Activated CD8-positive, alpha-beta memory T cell treated with anti-CD3 and anti-CD28 coated beads, Interleukin-2, amount 50 U/mL, for 1 hour (primary cell): ENCODE results near the gene TGFB2.

Source experiments
- DNase-seq: peaks from one replicate; pipeline ENCODE4 v3.0.0-alpha.2; 2020; ENCODE audit errors: extremely low read depth

Gene TGFB2

DNA sequence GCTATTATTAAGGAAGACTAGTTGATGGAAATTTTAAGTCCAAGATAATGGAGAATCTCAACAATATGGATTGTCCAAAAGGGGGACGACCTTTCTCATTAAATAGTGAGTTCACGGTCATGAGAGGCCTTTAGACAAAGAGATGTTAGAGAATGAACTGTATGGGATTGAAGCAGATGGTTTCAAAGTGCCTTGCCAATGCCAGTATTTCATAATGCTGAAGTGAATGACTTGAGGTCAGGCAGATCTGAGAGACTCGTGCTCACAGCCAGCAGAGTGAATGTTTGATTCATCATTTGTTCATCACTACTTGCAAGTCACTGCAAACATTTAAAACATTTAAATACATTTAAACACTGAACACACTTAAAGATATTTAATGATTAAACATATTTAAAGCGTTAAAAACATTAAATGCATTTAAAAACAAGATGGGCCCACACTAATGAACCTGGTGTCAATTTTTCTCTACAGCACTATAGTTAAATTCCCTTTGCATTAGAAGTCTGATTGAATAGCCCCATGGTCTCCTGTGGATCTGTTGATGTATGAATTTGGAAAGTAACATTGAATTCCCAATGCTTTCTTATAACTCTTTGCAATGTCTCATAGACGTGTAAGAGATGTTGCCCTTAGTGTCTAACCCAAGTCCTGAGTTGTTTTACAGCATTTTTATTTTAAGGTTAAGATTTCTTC is 80.7 kb downstream of the TGFB2 start:
- DNase-seq: no peak

DNA sequence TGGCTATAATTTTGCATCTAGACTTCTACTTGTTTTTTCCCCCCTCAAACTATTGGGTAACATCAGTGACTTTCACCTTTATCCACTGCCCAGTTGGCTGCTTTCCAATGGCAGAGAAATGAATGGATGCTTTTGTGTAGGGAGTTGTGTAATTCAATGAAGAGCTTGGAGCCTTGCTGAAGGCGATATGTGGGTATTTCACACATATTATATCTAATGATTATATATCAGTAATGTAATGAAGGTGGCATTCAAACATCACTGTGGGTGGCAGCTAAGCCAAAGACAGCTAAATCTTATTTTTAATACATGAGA is 81.2 kb downstream of the TGFB2 start:
- DNase-seq: no peak

DNA sequence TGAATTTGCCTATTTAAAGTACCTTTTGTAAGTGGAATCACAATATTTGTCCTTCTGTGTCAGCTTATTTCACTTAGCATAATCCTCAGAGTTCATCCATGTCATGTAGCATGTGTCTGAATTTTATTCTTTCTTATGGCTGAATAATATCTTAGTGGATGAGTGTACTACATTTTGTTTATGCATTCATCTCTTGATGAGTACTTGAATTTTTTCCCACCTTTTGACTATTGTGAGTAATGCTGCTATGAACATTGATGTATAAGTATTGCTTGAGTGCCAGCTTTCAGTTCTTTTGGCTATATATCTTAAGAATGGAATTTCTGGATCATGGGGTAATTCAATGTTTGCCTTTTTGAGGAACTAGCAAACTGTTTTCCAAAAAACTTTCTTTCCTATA is 84.2 kb downstream of the TGFB2 start:
- DNase-seq: no peak

DNA sequence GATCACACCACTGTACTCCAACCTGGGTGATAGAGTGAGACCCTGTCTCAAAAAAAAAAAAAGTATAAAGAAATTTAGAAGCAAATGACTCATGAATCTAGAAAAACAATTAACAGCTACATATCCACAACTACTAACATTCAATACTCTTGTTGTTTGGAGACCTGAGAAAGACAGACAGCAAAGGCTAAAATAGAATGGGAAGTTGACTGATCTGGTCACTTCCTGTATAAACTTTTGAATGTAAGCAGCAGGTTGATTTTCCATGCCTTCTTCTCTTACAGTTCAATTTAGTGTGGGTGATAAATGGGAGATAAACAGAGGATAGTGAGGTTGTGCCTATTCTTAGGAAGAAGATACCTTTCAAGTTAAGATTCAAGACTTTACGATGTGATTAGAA is 85.2 kb downstream of the TGFB2 start:
- no peak for DNase-seq

DNA sequence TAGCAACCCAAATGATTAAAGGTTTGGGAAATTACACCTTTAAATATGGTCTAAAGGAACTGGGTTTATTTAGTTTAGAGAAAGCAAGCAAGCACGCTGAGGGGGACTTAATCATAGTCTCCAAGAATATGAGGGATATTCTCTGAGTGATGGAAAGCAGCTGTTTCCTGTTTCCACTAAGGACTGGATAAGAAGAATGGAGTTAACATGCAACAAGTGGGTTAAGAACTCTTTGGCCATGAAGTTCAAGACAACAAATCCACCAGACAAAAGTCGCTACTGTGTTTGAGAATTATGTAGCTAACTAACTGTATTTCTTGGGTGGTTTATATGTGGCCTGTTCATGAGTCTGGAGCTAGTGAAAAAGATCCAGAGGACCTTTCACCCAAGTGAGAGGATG is 85.7 kb downstream of the TGFB2 start:
- no peak for DNase-seq

DNA sequence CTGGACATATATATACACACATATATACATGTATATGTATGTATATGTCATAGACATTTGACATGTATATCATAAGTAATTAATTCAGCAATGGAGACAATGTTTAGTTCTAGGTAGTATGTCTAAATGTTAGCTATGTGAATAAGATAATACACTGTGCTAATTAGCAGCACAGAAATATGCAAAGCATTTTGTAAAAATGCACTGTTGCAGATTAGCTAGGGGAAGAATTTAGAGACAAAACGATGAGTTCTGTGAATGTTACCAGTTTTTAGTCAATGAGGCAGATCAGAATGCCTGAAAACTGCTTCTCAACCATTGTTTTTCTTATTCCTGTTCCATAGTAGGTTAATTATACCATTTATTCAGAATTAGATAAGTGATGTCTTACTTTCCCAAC is 86.3 kb downstream of the TGFB2 start:
- DNase-seq: no peak

DNA sequence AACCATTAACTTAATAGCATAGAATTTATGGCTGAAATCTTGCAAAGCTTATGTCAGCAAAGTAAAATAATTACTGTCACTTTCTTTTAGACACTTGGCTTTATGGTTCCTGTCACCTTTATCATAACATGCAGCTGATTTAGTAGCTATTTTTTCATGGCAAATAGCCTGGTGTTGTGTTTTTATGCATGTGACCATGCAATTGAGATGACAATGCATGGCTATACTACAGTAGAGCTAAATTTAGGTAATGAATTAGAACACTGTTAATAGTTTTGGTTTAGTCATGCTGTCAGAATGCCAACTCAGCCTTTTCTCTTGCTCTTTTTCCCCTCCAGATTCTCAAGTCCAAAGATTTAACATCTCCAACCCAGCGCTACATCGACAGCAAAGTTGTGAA is 88.6 kb downstream of the TGFB2 start:
- no peak for DNase-seq

DNA sequence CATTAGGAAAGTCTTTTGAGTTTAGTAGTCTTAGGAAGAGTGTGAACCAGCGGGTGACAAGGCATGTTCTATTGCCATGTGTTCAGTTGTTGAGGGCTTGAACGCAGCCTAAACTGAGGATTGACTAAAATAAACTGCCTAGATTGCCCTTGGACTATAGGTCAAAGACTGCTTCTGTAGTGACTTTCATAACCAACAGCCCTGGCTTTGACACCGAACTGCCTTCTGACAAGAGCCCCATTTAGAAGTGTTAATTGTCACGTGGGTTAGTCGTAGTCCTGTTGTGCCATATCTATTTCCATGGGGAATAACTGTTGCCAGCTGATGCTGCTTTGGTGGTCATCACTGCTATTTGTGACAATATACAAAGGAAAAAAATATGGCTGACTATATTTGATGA is 90.4 kb downstream of the TGFB2 start:
- DNase-seq: no peak

DNA sequence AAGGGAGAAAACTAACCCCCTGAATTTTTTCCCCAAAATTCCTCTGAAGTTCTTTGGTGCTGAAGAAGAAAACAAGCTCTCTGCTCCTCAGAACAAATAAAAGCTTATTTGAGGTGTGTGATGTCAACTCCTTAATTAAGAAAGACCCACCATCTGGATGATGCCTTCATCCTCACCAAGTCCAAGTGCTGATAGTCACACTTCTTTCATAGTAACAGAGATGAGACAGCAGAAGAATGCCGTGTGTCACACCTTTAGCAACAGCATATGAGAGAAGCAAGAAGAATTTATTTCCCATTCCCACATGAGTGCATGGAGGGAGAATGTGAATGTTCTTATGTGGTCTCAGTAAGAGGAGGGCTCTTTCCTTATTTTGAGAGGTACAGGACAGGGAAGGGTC is 91.2 kb downstream of the TGFB2 start:
- DNase-seq: no peak

DNA sequence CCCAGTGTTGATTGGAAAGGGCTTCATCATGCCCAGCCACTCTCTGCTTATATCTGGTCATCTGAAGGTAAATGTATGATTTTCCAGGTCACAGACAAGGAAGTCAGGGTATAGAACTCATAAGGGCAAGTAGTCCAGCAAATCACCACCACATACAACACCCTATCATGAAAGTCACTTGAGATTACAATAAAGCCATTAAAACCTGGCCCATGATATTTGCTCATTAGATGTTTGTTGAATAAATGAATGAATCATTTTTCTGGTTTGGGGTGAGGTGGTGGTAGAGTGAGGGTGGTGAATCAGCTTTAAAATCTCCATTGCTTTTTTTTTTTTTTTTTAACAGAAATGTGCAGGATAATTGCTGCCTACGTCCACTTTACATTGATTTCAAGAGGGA is 91.9 kb downstream of the TGFB2 start:
- no peak for DNase-seq

DNA sequence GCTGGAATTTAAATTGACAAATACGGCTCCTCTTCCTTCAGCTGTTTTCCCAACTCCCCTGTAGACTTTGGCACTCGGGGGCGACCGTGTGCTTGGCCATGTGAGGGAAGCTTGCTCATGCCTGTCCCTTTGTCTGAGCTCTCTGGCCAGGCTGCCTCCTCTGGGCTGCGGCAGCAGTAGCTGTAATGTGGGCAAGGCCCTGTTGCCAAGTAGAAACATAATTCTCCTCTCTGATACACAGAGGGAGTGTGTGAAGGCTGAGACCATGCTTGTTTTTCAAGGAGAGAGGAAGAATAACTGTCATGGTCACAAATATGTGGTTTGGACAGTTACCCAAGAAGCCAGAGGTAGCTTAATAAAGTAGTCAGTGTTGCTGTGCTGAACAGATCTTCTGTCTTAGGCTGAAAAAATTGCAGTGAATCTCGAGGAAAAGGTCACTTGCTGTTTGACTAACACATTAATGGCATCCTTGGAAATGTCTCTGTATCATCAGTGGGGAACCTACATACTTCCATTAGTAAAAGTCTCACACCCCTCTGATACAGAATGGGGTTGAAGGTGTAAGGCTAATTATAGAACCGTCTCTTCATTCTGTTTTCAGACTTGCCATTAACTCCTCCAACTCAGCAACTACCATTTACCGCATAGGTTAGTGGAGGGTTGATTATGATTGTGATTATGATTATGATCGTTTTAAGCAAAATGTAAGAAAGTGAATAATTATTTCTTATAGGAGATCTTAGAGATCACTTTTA is 94.6 kb downstream of the TGFB2 start:
- DNase-seq: no peak

DNA sequence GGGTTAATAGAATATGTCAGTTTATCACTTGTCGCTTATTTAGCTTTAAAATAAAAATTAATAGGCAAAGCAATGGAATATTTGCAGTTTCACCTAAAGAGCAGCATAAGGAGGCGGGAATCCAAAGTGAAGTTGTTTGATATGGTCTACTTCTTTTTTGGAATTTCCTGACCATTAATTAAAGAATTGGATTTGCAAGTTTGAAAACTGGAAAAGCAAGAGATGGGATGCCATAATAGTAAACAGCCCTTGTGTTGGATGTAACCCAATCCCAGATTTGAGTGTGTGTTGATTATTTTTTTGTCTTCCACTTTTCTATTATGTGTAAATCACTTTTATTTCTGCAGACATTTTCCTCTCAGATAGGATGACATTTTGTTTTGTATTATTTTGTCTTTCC is 98.1 kb downstream of the TGFB2 start:
- no peak for DNase-seq

DNA sequence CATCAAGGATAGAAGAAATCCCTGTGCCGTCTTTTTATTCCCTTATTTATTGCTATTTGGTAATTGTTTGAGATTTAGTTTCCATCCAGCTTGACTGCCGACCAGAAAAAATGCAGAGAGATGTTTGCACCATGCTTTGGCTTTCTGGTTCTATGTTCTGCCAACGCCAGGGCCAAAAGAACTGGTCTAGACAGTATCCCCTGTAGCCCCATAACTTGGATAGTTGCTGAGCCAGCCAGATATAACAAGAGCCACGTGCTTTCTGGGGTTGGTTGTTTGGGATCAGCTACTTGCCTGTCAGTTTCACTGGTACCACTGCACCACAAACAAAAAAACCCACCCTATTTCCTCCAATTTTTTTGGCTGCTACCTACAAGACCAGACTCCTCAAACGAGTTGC is 99.0 kb downstream of the TGFB2 start:
- no peak for DNase-seq

DNA sequence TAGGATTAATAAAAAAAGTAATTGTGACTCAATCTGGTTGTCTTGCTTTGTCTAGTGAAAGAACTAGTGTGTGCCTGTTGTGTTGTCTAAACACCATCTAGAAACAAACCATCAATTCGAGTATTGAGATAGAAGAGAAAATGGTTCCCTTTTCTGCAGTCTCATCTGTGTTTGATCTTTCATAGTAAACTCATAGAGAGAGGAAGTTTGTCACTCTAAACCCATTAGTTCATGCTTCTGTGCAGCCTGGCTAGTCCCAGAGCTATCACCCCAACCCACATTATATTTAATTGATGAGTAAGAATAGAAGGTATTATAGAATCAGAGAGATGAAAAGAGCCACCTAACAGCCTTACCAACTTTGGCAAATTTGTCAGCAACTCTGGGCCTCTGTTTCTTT is 99.5 kb downstream of the TGFB2 start:
- DNase-seq: no peak

DNA sequence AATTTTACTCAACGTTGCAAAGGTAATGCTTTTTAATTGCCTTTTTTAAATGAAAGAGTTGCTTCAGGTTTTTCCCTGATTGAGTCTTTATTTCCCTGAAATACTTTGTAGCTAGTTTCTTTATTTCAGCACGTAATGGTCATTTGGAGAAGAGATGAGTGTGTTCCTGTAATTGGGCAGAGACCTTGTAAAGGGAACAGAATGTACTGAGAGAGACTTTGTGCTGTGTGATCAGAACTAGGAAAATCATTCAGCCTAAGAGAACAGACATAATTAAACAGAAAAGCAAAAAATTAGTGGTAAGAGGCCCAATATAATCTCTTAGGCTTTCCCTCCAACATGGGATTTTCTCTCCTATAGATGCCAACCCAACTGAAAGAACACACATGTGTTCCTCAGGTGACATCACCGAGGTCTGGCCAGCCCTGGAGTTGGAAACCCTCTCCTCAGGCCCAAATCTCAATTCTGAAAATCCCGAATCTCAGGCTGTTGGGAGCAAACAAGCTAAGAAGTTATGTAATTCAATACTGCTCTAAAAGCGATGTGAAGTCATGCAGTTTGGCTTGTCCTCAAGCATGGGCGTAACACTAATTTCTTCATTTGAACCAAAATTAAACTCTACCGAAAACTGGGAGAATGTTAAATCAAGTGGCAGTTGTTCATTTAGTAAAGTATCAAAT is 102.0 kb downstream of the TGFB2 start:
- no peak for DNase-seq

DNA sequence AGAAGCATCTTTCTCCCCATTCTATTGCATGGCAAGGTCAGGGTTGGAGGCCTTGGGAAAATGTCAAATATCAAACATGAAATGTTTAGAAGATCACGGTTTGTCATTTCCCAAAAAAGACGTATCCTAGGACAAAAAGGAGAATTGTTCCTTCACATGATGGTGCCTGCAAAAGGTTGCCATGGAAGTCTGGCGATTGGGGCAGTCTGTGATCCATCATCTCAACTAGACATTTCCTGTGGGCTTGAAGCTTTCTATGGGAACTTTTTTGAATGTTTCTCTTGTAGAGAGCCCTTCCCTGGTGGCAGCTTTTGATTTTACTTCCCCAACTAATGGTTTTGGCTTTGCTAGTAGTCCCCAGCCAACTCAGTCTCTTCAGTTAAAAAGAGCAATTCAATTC is 106.3 kb downstream of the TGFB2 start:
- DNase-seq: no peak

DNA sequence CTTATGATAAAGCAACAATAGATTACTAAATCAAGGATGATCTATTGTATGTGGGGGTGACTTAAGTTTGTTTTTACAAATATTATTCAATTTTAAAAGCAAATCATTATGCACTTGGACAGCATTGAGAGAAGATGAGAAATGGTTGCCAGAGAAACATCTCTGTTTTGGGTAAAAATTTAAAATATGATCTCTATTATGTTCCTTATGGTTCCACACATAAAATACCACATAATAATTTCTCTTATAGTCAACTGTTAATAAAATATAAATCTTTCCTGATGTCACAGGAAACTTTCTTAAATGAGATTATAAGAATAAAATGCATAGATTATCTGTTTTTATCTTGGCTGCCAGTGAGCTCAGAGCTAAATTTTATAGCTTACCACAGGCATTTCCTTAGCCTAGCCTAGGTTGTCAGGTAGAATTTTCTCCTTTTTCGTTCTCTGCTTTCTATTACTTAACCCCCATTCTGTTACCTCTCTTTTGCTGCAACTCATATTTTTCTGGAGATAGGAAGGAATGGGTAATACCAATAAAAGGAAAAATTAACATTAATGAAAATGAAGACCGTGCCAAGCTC is 109.7 kb downstream of the TGFB2 start:
- DNase-seq: no peak

DNA sequence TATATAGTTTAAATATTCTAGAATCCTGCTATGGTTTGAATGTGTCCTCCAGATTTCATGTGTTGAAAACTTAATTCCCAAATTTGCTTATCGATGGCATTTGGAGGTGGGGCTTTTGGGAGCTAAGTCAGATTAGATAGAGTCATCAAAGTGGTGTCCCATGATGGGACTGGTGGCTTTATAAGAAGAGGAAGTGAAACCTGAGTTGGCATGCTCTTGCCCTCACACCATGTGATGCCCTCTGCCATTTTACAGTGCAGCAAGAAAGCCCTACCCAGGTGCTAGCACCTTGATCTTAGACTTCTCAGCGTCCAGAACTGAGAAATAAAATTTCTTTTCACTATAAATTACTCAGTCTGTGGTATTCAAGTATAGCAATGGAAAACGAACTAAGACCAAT is 111.3 kb downstream of the TGFB2 start:
- no peak for DNase-seq

DNA sequence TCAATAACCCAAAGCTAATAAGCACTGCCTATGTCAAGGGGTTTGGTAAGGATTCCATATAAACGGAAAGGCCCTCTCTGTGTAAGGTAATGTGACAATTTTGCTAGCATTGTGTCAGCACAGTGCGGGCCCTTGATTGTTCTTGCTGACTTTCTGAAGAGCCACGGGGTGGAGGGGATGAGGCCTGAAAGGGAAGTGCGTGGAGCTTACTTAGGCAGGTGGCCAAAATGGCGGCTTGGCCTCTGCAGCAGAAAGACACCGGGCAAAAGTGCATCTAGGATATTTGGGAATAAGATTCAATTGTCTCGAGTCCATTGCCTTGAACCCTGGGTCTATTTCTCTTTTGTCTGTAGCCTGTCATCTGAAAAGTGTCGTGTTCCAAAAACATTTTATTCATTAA is 114.3 kb downstream of the TGFB2 start:
- DNase-seq: no peak

DNA sequence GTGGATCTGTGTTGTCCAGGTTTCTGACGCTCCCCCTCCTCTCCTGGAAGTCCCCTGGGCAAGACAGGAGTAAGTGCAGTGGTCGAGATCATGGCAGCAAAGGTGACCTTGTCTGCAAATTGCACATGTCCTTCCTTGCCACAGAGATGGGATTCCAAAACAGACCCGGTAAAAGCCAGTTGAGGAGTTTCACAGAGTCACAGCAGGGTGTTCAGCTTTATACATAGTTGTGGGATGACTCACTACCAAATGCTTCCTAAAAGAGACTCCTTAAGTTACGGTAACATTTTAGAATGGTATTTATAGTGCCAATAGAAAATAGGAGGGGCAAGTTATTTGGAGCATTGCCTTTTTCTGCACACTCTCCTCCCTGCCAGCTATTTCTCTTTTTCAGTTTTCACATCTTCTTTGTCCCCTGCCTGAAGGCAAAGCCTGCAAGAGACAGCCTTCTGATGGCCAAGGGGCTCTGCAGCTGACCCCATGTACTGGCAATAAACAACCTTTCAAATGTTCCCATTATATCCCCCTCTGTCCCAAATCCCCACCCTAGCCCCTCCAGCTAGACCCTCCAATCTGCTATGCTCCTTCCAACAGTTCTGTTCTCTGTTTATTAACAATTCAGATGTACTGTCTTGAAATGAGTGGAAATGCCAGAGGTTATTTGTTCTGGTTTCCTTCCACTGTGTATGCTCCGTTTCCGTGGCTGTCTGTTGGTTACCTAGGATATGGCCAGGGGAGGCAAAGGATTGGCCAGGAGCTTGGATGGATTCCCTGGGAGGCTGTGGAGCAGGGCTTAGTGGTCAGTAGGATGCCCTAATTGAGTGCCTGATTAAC is 115.0 kb downstream of the TGFB2 start:
- DNase-seq: no peak

DNA sequence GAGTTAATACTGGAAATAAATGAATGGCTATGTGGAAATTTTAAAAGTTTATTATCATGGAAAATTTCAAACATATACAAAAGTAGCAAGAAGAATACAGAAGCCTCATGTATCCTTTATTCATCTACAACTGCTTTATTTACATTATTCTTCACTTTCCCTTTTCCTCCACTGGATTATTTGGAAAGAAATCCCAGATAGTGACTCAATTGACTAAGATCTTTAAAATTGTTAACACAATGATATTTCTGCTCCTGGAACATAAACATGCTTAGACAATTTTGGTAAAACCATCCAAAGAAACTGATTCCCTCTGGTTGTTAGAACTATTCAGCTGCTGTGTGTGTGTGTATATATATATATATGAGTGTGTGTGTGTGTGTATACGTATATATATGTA is 116.2 kb downstream of the TGFB2 start:
- no peak for DNase-seq

DNA sequence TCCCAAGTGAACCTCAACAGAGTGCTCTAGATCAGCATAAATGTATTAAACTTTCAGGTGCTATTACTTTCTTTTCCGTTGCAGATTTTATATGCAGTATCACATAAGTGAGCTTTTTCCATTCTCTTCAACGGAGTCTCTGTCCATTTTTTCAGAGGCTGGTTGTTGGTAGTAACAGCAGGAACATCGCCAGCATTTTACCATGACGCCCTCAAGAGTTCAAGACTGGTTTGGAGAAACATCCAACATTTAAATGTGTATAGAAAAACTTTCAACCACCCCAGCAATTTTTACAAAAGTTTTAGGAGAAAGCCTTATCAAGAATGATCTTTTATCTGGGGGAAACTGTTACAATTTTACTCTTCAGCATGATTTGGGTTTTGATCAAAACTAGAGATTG is 117.0 kb downstream of the TGFB2 start:
- no peak for DNase-seq
